Activated T-cell treated with anti-CD3 and anti-CD28 coated beads, Interleukin-2, amount 50 U/mL, for 48 hours (primary cell): ENCODE results near the gene EPHA4.
"Not testable (repeated sequence)": the region's sequence is repeated elsewhere in the genome, so short reads cannot be mapped to it uniquely, and the experiment has no call there.

ENCODE experiments used
- DNase-seq, 2 experiments: peaks; one replicate each; pipeline ENCODE4 v3.0.0-alpha.2; 2020

The EPHA4 gene

DNA sequence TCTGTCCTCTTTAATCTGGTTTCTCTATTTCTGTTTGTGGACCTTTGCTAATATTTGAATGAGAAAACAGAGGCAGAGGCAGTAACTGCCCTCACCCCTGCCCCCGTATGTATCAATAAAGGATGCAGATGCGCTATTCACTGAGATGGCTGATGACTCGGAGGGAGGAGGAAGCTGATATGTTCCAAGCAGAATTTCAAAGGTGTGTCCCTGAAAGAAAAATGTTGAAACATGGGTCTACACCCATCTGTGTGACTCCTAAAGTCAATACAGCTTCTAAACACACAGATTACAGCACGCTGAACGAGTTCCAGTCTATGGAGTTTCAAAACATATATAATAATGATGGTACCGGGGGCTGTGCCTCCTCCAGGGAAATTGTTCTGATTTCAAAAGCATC is 38.8 kb downstream of the EPHA4 start:
- DNase-seq, result no peak

GRCh38 chr2:221532641-221533040 is 39.5 kb downstream of the EPHA4 start:
- DNase-seq, result no peak

- DNase-seq, result no peak
These were observed 41.5 kb downstream of the EPHA4 start for GRCh38 chr2:221530653-221531037.

DNA sequence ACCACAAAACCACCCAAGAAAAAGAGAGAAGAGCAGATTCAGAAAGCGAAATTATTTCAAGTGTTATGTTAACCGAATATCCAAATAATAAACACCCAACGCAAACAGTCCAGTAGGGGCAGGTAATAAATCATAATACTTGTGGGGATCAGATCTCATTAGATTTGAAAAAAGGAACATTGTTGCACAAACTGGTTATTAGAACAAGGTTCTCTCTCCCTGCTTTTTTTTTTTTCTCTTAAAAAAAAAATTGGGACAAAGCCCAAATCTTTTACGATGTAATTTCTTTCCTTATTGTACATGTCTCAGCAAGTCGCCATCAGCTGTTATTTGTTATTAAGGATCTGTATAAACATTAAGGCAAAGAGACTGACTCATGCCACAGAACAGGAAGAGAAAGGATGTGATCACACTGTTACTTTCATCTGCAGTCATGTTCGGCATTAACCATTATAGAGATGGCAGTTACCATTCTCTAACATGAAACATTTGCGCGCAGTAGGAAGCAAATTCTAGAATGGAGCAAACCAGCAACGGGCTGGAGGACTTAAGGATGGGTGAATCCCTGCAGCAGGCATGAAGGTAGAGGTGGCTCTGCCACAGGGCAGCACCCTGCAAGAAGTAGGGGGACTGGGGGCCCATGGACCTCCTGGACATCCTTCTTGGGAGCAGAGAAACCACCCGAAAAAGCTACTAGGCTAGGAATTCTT is 42.0 kb downstream of the EPHA4 start:
- no peak for DNase-seq

DNA sequence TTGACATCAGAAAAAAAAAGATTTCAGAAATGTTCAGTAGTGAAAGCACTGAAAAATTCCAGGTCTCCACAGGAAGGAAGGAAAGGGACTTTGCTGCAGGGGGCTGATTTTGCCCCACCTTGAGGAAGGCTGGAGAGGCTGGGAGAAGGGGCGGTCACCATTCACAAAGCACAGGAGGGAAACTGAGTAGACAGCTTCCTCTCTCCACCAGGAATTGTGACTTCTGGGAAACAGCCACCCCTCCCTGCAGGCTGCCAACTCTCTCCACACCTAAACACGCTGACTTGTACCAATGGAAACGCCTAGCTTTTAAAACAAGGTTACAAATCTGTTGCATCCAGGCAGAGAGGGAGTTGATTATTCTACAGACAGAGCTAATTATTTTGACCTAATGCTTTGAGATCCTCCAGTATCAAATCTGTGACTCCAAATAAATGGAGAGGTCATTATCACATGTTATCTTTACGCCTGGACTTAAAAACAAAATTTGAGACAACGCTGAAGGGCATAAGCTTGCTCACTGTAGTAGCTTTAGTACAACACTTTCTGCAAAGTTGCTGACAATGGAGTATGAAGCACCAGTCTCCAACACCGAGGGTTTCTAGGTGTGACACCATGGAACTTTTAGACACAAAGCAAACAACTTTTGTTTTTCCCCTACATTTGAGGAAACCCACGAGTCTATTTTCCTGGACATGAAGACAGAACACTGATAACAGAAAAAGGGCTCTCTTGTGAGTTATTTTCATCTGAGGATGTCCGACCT is 42.7 kb downstream of the EPHA4 start:
- DNase-seq, result no peak

GRCh38 chr2:221527776-221528309 is 44.3 kb downstream of the EPHA4 start:
- no peak for DNase-seq

DNA sequence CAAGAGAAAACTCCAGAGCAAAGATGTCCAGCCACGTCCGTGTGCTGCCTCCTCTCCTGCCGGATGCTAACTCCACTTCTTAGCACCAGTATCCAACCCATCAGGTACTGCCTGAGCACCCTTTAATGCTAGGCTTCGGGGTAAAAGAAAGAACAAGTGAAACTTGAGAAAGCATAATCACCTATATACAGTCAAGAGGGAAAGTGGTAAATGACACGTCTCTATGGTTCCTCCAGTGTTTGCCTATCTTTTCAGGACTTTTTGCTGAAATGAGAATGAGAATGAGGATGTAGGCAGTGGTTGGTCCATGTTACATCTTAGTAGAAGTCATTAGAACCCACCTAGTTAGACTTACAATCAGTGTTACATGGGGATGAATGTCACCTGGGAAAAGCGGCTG is 47.9 kb downstream of the EPHA4 start:
- no peak for DNase-seq

- no peak for DNase-seq
These were observed 50.8 kb downstream of the EPHA4 start for GRCh38 chr2:221521233-221521845.

DNA sequence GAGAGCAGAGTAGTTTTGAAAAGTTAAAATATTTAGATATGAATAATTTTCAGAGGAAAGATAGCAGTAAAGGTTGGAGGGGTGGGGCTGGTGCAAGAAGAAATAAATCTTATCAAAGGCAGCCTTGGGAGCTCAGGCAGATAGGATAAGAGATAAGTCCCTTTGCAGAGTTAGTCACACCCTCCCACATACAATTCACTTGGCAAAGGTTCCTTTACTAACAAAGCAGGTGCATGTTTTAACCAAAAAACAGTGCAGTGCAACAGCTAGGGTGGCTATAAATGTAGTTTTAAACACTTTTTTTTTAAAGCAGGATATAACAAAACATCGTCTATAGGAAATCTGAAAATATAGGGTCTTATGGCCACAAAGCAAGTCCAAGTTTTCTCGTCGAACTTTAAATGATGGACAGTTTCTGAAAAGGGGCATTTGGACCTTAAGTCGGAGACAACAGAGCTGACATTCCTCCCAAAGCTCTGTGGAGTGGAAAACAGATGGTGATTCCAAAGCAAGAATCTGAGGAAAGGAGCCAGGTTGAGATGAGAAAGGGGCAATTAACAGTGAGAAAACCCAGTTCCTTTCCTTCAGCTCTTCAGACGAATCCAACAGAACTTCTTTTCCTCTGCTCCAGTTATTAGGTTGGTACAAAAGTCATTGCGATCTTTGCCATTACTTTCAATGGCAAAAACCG is 53.0 kb downstream of the EPHA4 start:
- no peak for DNase-seq

GRCh38 chr2:221518201-221518934 is 53.7 kb downstream of the EPHA4 start:
- DNase-seq, result no peak

- peak; percentile 72 to 75 for DNase-seq
These were observed 54.4 kb downstream of the EPHA4 start for GRCh38 chr2:221517696-221518151.

DNA sequence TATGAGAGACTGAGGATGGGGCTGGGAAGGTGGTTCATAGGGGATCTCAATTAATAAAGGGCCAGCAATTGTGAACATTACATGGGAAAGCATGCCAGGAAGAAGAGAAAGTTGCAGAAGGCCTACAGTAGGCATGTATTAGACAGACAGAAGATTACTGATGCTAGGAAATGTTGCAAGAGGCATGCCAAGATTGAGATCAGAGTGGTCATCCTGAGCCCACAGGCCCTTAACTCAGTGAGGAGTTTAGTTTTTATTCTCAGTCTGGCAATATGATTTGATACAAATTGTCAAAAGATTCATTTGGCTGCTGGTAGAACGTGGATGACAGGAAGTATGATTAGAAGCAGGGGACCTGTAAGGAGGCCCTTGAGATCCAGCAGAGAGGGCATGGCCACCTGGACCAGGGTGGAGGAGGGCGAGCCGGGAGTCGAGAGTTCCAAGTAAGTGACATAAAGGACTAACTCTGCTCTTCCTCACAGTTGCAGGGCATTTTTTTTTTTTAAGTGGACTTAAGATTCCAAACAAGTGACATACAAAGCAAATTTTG is 54.9 kb downstream of the EPHA4 start:
- no peak for DNase-seq

DNA sequence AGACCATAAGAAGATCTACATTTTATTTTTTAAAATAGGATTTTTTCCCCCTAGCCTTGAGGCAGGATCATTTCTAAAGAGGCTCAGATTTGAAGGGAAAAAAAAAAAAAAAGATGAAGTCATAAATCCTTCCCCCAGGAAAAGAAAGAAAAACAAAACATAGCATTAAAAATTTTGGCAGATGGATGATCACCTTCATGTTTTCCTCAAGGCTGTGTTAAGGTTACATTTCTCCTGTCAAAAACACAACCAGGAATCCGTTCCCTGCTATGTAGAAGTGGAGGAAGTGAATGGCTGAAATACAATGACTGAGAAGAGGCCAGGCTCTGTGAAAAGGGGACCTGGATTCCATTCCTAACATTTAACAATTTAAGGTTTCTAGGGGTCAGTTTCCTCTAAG is 56.2 kb downstream of the EPHA4 start:
- DNase-seq, result no peak

DNA sequence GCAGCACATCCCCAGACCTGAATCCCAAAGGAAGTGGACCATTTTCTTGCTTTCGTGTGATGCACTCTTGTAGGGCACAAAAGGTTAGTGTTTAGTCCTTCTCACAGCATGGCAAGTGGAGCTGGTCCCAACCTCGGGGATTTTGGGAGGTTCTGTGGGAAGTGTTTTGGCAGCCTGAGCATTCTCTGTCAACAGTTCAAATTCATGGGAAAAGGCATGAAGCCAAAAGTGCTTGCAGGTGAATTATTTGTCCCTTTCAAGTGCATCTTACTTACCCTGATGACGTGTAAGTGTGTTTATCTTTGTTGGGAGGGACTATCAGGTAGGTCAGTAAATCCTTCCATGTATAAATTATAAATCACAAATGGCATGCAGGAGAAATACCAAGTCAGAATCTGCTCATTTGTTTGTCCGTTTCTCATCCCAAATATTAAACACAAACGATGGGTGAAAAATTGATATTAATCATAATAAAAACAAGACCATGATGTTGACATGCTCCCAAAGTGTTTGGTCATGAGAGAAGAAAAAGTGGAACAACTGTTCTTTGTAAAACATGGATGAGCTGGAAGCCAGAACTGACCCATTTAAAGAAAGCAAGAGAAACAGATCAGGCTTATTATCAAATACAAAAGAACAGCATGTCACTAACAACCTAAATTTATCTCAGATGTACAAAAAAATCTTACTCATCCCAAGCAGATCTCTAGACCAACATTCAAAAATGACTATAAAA is 57.6 kb downstream of the EPHA4 start:
- DNase-seq, result no peak

DNA sequence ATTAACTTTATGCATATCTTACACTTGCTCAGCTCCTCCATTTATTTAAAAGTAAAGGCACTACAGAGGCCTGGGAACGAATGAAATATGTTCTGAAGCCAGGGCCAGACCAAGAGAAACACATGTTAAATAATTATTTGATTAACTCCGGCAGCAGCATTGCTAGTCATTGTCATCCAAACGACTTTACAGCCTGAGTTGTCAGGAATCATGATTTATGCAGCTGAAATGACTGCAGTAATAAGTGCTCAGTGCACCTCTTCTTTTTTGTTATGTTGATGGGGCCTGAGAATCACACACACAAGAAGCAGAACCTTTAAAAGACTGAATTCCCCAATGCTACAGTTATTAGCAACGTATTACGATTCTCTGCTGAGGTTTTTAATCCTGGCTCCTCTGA is 58.9 kb downstream of the EPHA4 start:
- DNase-seq, result no peak

- DNase-seq, result not testable (repeated sequence)
These were observed 60.8 kb downstream of the EPHA4 start for GRCh38 chr2:221511325-221511724.

DNA sequence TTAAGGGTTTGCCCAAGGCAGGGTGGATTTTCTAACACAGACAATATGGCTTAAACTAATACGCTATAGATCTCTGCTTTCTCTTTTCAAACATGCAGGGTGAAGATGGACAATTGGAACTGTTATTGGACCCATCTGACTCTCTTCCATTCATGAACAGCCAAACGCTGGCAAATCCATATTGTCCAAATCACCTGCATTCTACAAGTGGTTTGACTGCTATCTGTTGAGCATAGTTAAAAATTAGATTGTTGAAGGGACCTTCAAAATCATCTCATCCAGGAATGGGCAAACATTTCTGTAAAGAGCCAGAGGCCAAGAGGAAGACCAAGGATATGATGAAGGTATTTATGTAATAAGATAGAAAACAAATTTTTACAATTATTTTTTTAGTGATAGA is 65.6 kb downstream of the EPHA4 start:
- DNase-seq, result no peak

DNA sequence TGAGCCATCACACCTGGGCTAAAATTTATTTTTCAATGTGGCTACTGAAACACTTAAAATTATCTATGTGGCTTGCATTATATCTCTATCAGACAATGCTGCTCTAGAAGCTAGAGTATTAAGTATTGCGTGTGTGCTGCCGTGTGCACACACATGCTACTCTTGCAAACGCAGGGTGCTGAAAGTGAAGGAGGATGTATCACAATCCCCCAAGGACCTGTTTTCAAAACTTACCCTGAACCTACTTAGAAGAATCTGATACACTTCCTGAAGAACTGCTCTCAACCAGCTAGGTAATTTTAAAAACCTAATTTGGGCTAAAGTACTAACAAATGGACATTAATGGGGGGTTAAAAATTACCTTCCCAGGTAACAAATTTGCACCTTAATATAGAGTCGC is 66.5 kb downstream of the EPHA4 start:
- no peak for DNase-seq

GRCh38 chr2:221504905-221505304 is 67.2 kb downstream of the EPHA4 start:
- DNase-seq, result no peak

GRCh38 chr2:221503965-221504364 is 68.1 kb downstream of the EPHA4 start:
- DNase-seq, result no peak

- DNase-seq, result peak; percentile 29 to 46
These were observed 69.7 kb downstream of the EPHA4 start for GRCh38 chr2:221502270-221503010.
